Osteoblast (primary cell): ENCODE data around the gene C2orf42. TPM values are rescaled to one million over a fixed set of nuclear protein-coding genes. Genes with fewer than 3 reads are reported as not detected.
A peak's percentile ranks its signal among the peaks of the same experiment; 100 is the strongest.

Experiments used
- DNase-seq: peaks from one replicate; pipeline ENCODE4 v3.0.0; 2011; ENCODE audit warnings: low spot score, mixed read lengths; ENCODE audit not compliant: insufficient read length; ENCODE audit errors: missing footprints
- H2AFZ ChIP-seq: 2 replicates; pipeline ENCODE4 v1.6.0; 2011; ENCODE audit warnings: mild to moderate bottlenecking, low read length
- H3K27ac ChIP-seq: 2 replicates; pipeline ENCODE4 v1.5.1; 2011; ENCODE audit warnings: mild to moderate bottlenecking, low read depth, low read length, moderate library complexity
- H3K27me3 ChIP-seq: 2 replicates; pipeline ENCODE4 v1.6.0; 2012; ENCODE audit warnings: mild to moderate bottlenecking, control low read depth, inconsistent platforms, low read length, moderate library complexity; ENCODE audit not compliant: insufficient read depth
- H3K36me3 ChIP-seq: 2 replicates; pipeline ENCODE4 v1.5.1; 2011; ENCODE audit warnings: mild to moderate bottlenecking, low read length, control low read depth, moderate library complexity; ENCODE audit not compliant: insufficient read depth
- H3K4me1 ChIP-seq: 2 replicates; pipeline ENCODE4 v1.5.1; 2011; ENCODE audit warnings: mild to moderate bottlenecking, low read length, control low read depth, moderate library complexity; ENCODE audit not compliant: insufficient read depth
- H3K4me2 ChIP-seq: 2 replicates; pipeline ENCODE4 v1.6.0; 2011; ENCODE audit warnings: mild to moderate bottlenecking, low read length; ENCODE audit not compliant: insufficient read depth
- H3K4me3 ChIP-seq: fragments of 200-600 bp; sonication (generic); 3 replicates; pipeline ENCODE4 v1.5.1; 2012; ENCODE audit warnings: mild to moderate bottlenecking, low read length, inconsistent platforms; ENCODE audit not compliant: insufficient read depth
- H3K79me2 ChIP-seq: 2 replicates; pipeline ENCODE4 v1.6.0; 2012; ENCODE audit warnings: mild to moderate bottlenecking, low read length, control low read depth, inconsistent platforms; ENCODE audit not compliant: insufficient read depth
- H3K9me3 ChIP-seq: 2 replicates; pipeline ENCODE4 v1.5.1; 2011; ENCODE audit warnings: low read depth, low read length, control low read depth
- H4K20me1 ChIP-seq: 2 replicates; pipeline ENCODE4 v1.6.0; 2012; ENCODE audit warnings: mild to moderate bottlenecking, low read length, control low read depth; ENCODE audit not compliant: insufficient read depth
- CTCF ChIP-seq: IDR thresholded peaks from 2 replicates; pipeline ENCODE4 v1.5.1; 2011; ENCODE audit warnings: mild to moderate bottlenecking, low read depth, low read length, moderate library complexity; ENCODE audit errors: extremely low read depth
- total RNA-seq: library from RNA; depleted of rRNA; stranded (reverse); fragments of >200 nt; gene quantifications from 2 replicates; pipeline ENCODE4 v1.2.3, GENCODE V29; 2012

Gene C2orf42
- total RNA-seq, 1 donor, result 25.0 TPM

DNA sequence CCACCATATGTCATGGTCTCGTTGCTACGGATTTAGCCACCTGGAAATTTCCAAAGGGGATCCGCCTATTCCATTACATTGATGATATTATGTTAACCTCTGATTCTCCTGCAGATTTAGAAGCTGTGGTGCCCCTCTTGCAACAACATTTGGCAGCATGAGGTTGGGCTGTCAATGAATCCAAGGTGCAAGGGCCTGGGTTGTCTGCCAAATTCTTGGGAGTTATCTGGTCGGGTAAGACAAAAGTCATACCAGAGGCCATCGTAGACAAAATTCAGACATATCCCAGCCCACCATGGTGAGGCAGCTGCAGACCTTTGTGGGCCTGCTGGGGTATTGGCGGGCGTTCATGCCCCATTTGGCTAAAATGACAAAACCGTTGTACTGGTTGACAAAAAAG lies 13.6 kb upstream of the C2orf42 start:
- no peak overlapping the region for H3K27ac ChIP-seq
- H3K36me3 ChIP-seq, result no peaks in the 10 kb centered on the region
- no peak overlapping the region for H3K4me2 ChIP-seq
- no peak overlapping the region for H2AFZ ChIP-seq
- H4K20me1 ChIP-seq, result no peaks in the 10 kb centered on the region
- no peaks in the 10 kb centered on the region for H3K27me3 ChIP-seq
- no peaks in the 10 kb centered on the region for H3K9me3 ChIP-seq
- no peaks in the 10 kb centered on the region for H3K4me1 ChIP-seq
- no peak for TF ChIP-seq CTCF
- no peak overlapping the region for H3K4me3 ChIP-seq
- no peaks in the 10 kb centered on the region for H3K79me2 ChIP-seq
- no peak for DNase-seq

DNA sequence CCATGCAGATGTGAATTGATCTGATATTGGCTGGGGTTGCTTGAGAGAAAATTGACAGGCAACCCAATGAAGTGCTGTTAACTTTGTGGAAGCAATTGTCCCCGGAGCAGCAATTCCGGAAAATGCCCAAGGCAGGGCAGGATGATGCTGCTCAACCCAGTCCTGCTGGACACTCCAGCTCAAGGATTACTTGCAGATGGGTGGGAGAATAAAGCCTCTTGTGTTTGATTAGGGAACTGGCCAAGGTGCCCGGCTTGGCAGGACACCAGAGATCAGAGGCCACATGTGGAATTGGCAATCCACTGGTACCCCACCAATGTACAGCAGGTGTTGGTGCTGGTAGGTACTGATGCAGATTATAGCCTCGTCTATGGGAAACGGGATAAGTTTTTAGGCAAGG lies 12.3 kb upstream of the C2orf42 start:
- Histone ChIP-seq H3K79me2 (no peaks in the 10 kb centered on the region), H4K20me1 (no peaks in the 10 kb centered on the region), H3K4me3 (no peak overlapping the region), H3K4me1 (no peaks in the 10 kb centered on the region), H3K36me3 (no peaks in the 10 kb centered on the region), H3K27ac (no peak overlapping the region), H3K4me2 (no peak overlapping the region), H3K27me3 (no peaks in the 10 kb centered on the region), H3K9me3 (no peaks in the 10 kb centered on the region), H2AFZ (no peak overlapping the region)
- no peak for TF ChIP-seq CTCF
- peak; percentile 58 for DNase-seq

GRCh38 chr2:70202236-70202806 lies 11.5 kb upstream of the C2orf42 start:
- no peak overlapping the region for H3K4me3 ChIP-seq
- no peaks in the 10 kb centered on the region for H3K36me3 ChIP-seq
- H2AFZ ChIP-seq, result no peak overlapping the region
- no peaks in the 10 kb centered on the region for H3K27me3 ChIP-seq
- H3K79me2 ChIP-seq, result no peaks in the 10 kb centered on the region
- H3K4me2 ChIP-seq, result no peak overlapping the region
- no peaks in the 10 kb centered on the region for H3K4me1 ChIP-seq
- H4K20me1 ChIP-seq, result no peaks in the 10 kb centered on the region
- no peak overlapping the region for H3K27ac ChIP-seq
- peak; percentile 17 for DNase-seq
- no peak for TF ChIP-seq CTCF
- no peaks in the 10 kb centered on the region for H3K9me3 ChIP-seq

DNA sequence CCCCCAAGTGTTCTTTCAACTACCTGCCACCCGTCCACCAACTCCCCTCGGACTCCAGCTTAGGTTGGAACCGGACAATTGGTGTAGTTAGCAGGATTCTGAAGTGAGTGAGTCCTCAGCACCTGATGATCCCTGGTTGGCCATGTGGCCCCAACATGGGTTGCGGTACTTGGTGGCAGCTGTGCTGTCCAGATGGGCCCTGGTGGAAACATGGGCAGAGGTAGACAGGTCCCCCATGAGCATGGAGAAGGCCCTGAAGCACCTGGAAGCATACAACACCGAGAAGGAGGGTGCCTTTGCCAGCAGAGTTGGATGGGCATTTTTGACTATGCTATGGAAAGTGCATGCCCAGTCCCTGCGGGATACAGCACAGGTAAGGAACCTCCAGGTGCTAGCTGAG lies 11.0 kb upstream of the C2orf42 start:
- no peak for TF ChIP-seq CTCF
- H3K4me1 ChIP-seq, result no peaks in the 10 kb centered on the region
- H4K20me1 ChIP-seq, result no peaks in the 10 kb centered on the region

More for the DNA sequence above, 11.0 kb upstream of the C2orf42 start:
- Histone ChIP-seq H3K9me3 (no peaks in the 10 kb centered on the region), H2AFZ (no peak overlapping the region), H3K27ac (no peak overlapping the region), H3K4me3 (no peak overlapping the region), H3K27me3 (no peaks in the 10 kb centered on the region), H3K79me2 (no peaks in the 10 kb centered on the region), H3K36me3 (no peaks in the 10 kb centered on the region), H3K4me2 (no peak overlapping the region)
- DNase-seq, result no peak
